Body of pancreas (tissue), 4 donors: Measurements from ENCODE around the gene ABR.

Experiments used
- POLR2A ChIP-seq, 3 donors: fragments of 450-650 bp; IDR thresholded peaks; one replicate each; pipeline ENCODE4 v1.6.1; 2016; ENCODE audit warnings: antibody characterized with exemption in 3 of 3, mild to moderate bottlenecking in 2 of 3
- TF ChIP-seq, protein P1 (sequence below), 7 experiments: fragments of 450-650 bp in 4 of 7; fragments of 200-600 bp in 3 of 7; sonication (generic) in 3 of 7; IDR thresholded peaks; one replicate each; pipeline ENCODE4 v1.5.1; 2016 to 2019; ENCODE audit warnings: antibody characterized with exemption in 7 of 7

DNA sequence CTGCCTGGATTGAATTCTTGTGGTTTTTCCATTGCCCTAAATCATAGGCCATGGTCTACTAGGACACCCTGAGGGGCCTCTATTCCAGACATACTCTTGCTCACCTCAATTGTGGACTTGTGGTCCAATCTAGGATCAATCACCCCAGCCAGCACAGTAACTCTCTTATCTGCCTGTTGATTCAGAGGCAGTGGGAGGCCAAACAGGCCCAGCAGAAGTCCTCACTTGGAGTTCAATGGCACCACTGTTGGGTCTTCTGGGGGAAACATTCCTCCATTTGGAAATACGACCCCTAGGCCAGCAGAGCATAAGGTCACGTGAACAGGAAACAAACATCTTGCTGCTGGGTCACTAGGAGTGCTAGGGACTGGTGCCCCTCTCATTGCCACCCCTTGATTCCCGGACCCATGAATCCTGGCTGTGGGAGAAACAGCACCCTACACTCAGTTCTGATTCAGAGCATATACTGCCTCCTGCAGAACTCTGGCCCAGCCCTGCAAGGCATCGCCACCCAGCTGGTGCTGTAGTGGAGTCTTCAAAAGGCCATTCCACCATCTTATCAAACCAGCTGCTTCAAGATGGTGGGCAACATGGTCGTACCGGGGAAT, 193.4 kb downstream of the ABR start:
- TF ChIP-seq, protein P1, sequence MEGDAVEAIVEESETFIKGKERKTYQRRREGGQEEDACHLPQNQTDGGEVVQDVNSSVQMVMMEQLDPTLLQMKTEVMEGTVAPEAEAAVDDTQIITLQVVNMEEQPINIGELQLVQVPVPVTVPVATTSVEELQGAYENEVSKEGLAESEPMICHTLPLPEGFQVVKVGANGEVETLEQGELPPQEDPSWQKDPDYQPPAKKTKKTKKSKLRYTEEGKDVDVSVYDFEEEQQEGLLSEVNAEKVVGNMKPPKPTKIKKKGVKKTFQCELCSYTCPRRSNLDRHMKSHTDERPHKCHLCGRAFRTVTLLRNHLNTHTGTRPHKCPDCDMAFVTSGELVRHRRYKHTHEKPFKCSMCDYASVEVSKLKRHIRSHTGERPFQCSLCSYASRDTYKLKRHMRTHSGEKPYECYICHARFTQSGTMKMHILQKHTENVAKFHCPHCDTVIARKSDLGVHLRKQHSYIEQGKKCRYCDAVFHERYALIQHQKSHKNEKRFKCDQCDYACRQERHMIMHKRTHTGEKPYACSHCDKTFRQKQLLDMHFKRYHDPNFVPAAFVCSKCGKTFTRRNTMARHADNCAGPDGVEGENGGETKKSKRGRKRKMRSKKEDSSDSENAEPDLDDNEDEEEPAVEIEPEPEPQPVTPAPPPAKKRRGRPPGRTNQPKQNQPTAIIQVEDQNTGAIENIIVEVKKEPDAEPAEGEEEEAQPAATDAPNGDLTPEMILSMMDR (IDR thresholded peaks at IDR 0.05), result no peak
- TF ChIP-seq POLR2A (IDR thresholded peaks at IDR 0.05), result no peak
